ENCODE measurements around the gene KCNJ5.

GRCh38 chr11:128893578-128894285, 2.6 kb downstream of the KCNJ5 start:
- TF ChIP-seq CTCF (IDR thresholded peaks at IDR 0.05; ENCODE audit: insufficient read depth, low read length, poor library complexity, severe bottlenecking) = no peak
- TF ChIP-seq EZH2phosphoT487 (conservative IDR thresholded peaks at IDR 0.05; ENCODE audit: low read length) = no peak
